HepG2 (cell line): ENCODE results near the gene ZNF575. TPM values are rescaled to one million over a fixed set of nuclear protein-coding genes. Genes with fewer than 3 reads are reported as not detected.
A peak's percentile ranks its signal among the peaks of the same experiment; 100 is the strongest.

Source experiments
- ATAC-seq: fragments of 200-7000 bp; cut with Tn5 transposase; 3 replicates; pipeline ENCODE4 v1.9.1; 2020; ENCODE audit warnings: mild to moderate bottlenecking, moderate library complexity
- BruUV-seq: library from RNA; stranded (reverse); fragments of 400-500 nt; replicated peaks from 2 replicates; lab custom pipeline; 2021; lab: Mats Ljungman, UMichigan
- CTCF ChIA-PET: fragments of 300-600 bp; formaldehyde crosslinking; extraction: SDS; loops from one replicate; lab custom pipeline; 2021; ENCODE audit warnings: low total read pairs, inconsistent platforms, low intra/inter-chr PET ratio; lab: Yijun Ruan, JAX
- POLR2A ChIA-PET: fragments of 350-600 bp; sonication (Branson Sonifier 250); formaldehyde crosslinking; loops from one replicate; lab custom pipeline; 2020; ENCODE audit warnings: antibody characterized with exemption, inconsistent platforms; lab: Yijun Ruan, JAX
- DNase-seq: peaks from one replicate; pipeline ENCODE4 v3.0.0-alpha.2; 2015; ENCODE audit warnings: low spot score
- FAIRE-seq: peaks from 3 replicates; lab custom pipeline; 2011; peaks lifted over from hg19 to GRCh38; lab: Jason Lieb, UNC
- H2AFZ ChIP-seq: one replicate; pipeline ENCODE4 v1.6.1; 2011; ENCODE audit warnings: low read length, inconsistent platforms
- H3K27ac ChIP-seq: fragments of 300-600 bp; 3 replicates; pipeline ENCODE4 v1.8.0; 2011; ENCODE audit warnings: mixed run types, mild to moderate bottlenecking, mixed read lengths, low read length, inconsistent platforms; ENCODE audit not compliant: insufficient read depth; ENCODE audit errors: extremely low read length
- H3K27me3 ChIP-seq, 2 experiments: fragments of 200-600 bp in 1 of 2; 2 replicates in 1 of 2; 3 replicates in 1 of 2; pipeline versions ENCODE4 v1.6.0 to v1.8.0; 2011; ENCODE audit warnings: low read length in 2 of 2, mild to moderate bottlenecking in 2 of 2, moderate library complexity in 2 of 2, inconsistent platforms in 1 of 2; ENCODE audit not compliant: insufficient read depth in 2 of 2, control insufficient read depth in 1 of 2
- H3K36me3 ChIP-seq, 2 experiments: fragments of 200-600 bp in 1 of 2; replicated peaks in 1 of 2; 2 replicates in 1 of 2; 3 replicates in 1 of 2; pipeline versions ENCODE4 v1.5.1 to v1.8.0; 2011; ENCODE audit warnings: low read length in 2 of 2, inconsistent platforms in 1 of 2; ENCODE audit not compliant: insufficient read depth in 2 of 2, control insufficient read depth in 1 of 2
- H3K4me1 ChIP-seq: 2 replicates; pipeline ENCODE4 v1.5.1; 2012; ENCODE audit warnings: low read length, inconsistent platforms; ENCODE audit not compliant: insufficient read depth
- H3K4me2 ChIP-seq: 2 replicates; pipeline ENCODE4 v1.6.0; 2011; ENCODE audit warnings: low read depth, low read length, inconsistent platforms
- H3K4me3 ChIP-seq, 3 experiments: fragments of 200-600 bp in 1 of 3; sonication (generic), shearing (Covaris generic) in 1 of 3; replicated peaks in 1 of 3; 2 replicates each; pipeline ENCODE4 v1.5.1; 2011 to 2016; ENCODE audit warnings: low read length in 3 of 3, inconsistent platforms in 2 of 3, low read depth in 2 of 3, mild to moderate bottlenecking in 2 of 3, control low read depth in 1 of 3, mixed read lengths in 1 of 3; ENCODE audit not compliant: insufficient read depth in 1 of 3
- H3K79me2 ChIP-seq: one replicate; pipeline ENCODE4 v1.6.1; 2011; ENCODE audit warnings: low read length, inconsistent platforms; ENCODE audit not compliant: insufficient read depth
- H3K9ac ChIP-seq: 2 replicates; pipeline ENCODE4 v1.6.0; 2011; ENCODE audit warnings: mild to moderate bottlenecking, low read depth, low read length, inconsistent platforms; ENCODE audit not compliant: insufficient read depth
- H3K9me3 ChIP-seq: 2 replicates; pipeline ENCODE4 v1.5.1; 2012; ENCODE audit warnings: mild to moderate bottlenecking, low read length
- H4K20me1 ChIP-seq: 2 replicates; pipeline ENCODE4 v1.6.0; 2011; ENCODE audit warnings: inconsistent platforms, mild to moderate bottlenecking, low read length, moderate library complexity; ENCODE audit not compliant: insufficient read depth
- MXI1 ChIP-seq: IDR thresholded peaks from 3 replicates; pipeline ENCODE4 v1.6.1; 2012; ENCODE audit warnings: low read depth, low read length, inconsistent platforms, borderline replicate concordance
- POLR2AphosphoS5 ChIP-seq: IDR thresholded peaks from 2 replicates; pipeline ENCODE4 v1.6.1; 2012; ENCODE audit warnings: low read depth, low read length
- ZBTB33 ChIP-seq: sonication (generic); formaldehyde crosslinking; IDR thresholded peaks from 2 replicates; pipeline ENCODE4 v1.4.0; 2020; ENCODE audit warnings: missing genetic modification reagents
- ZNF317 ChIP-seq: sonication (generic); formaldehyde crosslinking; IDR thresholded peaks from 2 replicates; pipeline ENCODE4 v1.5.0; 2020; ENCODE audit warnings: mild to moderate bottlenecking, missing genetic modification reagents
- WGBS: methylation state at CpG from one replicate; pipeline ENCODE4 v1.1.6; 2017; ENCODE audit warnings: low lambda C conversion rate; 5-methylcytosine and 5-hydroxymethylcytosine counted together
- in situ Hi-C: cut with HindIII; loops from 2 replicates; pipeline ENCODE4 v1.10.0; 2017; ENCODE audit warnings: low pct_unique_long_range_greater_than_20kb; ENCODE audit not compliant: extremely low pct_ligation_motif_present
- intact Hi-C: fragments of 100-400 bp; cut with micrococcal nuclease; formaldehyde crosslinking; loops from one replicate; pipeline ENCODE4 v1.10.0; 2022; ENCODE audit not compliant: unreplicated experiment
- polyA plus RNA-seq, 8 experiments: library from polyadenylated mRNA; depleted of rRNA in 3 of 8; stranded (reverse) in 7 of 8; unstranded in 1 of 8; fragments of >200 nt; fragmentation: Illumina TruSeq in 4 of 8; extraction: Trizol in 4 of 8; gene quantifications; 2 replicates each; pipeline versions ENCODE4 v1.2.1 to v1.2.3, GENCODE V29; 2011 to 2016; ENCODE audit warnings: low read depth in 4 of 8, missing spikeins in 1 of 8, mixed read lengths in 1 of 8; ENCODE audit not compliant: insufficient read depth in 1 of 8
- total RNA-seq, 5 experiments: library from RNA; depleted of rRNA; stranded (reverse); fragments of >200 nt; fragmentation: Illumina TruSeq; extraction: Trizol; gene quantifications; 2 replicates each; pipeline ENCODE4 v1.2.3, GENCODE V29; 2016; ENCODE audit warnings: low read depth in 1 of 5

The ZNF575 gene
- total and polyA plus RNA-seq, 2 of the 13 experiments (the other 11 are each of a cell fraction or from before 2014, with no cell fraction given), result 0.17 to 0.27 TPM

- TF ChIP-seq POLR2AphosphoS5, result no peak
- TF ChIP-seq, all 625 proteins: peak for 0
These were observed 31.1 kb upstream of the ZNF575 start (continued) for GRCh38 chr19:43501661-43502418.

- H3K4me2 ChIP-seq, result peak overlapping the region; percentile 82
- H3K4me1 ChIP-seq, result peaks cover 52% of the 10 kb centered on the region
- WGBS, result 95% methylated on average over 23 of the region's 23 CpGs
- TF ChIP-seq MXI1 (no peak), ZNF317 (no peak), ZBTB33 (CRISPR knock-in tag) (peak; percentile 53; the same call in 1 of the 2 replicates)
- FAIRE-seq (no peak), ATAC-seq (no peak), DNase-seq (no peak)
- H3K79me2 ChIP-seq, result peaks cover 11% of the 10 kb centered on the region
- H4K20me1 ChIP-seq, result no peaks in the 10 kb centered on the region
- H3K4me3 ChIP-seq, result peak overlapping the region in 2 of 3 experiments; percentile 86 to 95; a peak in 5 of 6 replicates
- no peak overlapping the region for H2AFZ ChIP-seq
- no peaks in the 10 kb centered on the region for H3K9me3 ChIP-seq
- BruUV-seq, result no TSS peak
- in situ Hi-C loops (no loop called here), intact Hi-C loops (no loop called here)
- H3K27me3 ChIP-seq, result no peaks in the 10 kb centered on the region; a peak in 1 of 5 replicates
- POLR2A ChIA-PET, result interaction anchor here (0.9 to 1.8 kb wide), 2 partner anchors 12 to 35 kb away, joined by 3 to 4 read pairs; no protein-coding TSS in a partner anchor
- CTCF ChIA-PET, result no interaction called here
- no peak overlapping the region for H3K27ac ChIP-seq
- peak overlapping the region; percentile 92; the same call in 1 of the 2 replicates for H3K9ac ChIP-seq
- H3K36me3 ChIP-seq, result peaks cover 0 to 1% of the 10 kb centered on the region in 2 experiments; a peak in 2 of 5 replicates
These were observed 30.5 kb upstream of the ZNF575 start for GRCh38 chr19:43502419-43502976.
